ENCODE measurements around the gene SLC9B2. TPM values are rescaled to one million over a fixed set of nuclear protein-coding genes. Genes with fewer than 3 reads are reported as not detected.

The SLC9B2 gene
- polyA plus RNA-seq, 3 donors, result 0.38 to 0.59 (median 0.48) TPM

DNA sequence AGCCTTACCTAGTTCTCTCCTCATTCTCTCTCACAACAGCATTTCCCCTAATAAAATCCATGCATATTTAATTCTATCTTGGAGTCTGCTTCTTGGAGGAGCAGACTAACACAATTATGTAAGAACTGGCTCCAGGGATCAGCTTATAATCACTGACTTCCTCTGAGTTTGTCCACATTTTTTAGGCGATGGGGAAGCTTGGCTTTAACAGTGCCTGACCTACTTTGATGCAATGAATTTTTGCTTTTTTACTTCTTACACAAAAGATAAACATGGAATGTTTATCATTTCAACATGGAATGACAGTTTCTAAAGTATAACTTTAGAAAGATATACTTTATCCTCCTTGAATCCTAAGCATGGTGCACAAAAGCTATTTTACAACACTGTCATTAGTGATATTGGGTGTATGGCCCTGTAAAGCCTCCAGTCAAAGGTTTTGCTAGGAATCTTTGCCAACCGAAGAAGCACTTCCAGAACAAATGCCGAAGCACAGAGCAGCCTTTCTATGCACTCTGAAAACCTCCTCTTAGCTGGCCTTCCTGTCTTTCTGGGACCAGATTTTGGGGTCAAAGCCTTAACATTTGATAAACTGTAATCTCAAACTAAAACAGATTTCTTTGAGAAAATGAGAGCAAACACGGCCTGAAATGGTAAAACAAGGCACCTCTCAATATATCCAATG lies 22.3 kb upstream of the SLC9B2 start:
- intact Hi-C loops (cut with micrococcal nuclease), result no loop called here
- peak overlapping the region; percentile 89 for H2AFZ ChIP-seq (ENCODE audit: insufficient read depth, low read depth, low read length, poor library complexity, severe bottlenecking)
- peak overlapping the region in 1 of 2 donors; percentile 77 for H3K27ac ChIP-seq (ENCODE audit: low read depth in 1 of 2, low read length in 2 of 2)
- TF ChIP-seq, protein P1, sequence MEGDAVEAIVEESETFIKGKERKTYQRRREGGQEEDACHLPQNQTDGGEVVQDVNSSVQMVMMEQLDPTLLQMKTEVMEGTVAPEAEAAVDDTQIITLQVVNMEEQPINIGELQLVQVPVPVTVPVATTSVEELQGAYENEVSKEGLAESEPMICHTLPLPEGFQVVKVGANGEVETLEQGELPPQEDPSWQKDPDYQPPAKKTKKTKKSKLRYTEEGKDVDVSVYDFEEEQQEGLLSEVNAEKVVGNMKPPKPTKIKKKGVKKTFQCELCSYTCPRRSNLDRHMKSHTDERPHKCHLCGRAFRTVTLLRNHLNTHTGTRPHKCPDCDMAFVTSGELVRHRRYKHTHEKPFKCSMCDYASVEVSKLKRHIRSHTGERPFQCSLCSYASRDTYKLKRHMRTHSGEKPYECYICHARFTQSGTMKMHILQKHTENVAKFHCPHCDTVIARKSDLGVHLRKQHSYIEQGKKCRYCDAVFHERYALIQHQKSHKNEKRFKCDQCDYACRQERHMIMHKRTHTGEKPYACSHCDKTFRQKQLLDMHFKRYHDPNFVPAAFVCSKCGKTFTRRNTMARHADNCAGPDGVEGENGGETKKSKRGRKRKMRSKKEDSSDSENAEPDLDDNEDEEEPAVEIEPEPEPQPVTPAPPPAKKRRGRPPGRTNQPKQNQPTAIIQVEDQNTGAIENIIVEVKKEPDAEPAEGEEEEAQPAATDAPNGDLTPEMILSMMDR (IDR thresholded peaks at IDR 0.05), result no peak
- peak overlapping the region; percentile 63 to 93 (median 86) for H3K27ac Mint-ChIP-seq
- H3K4me3 Mint-ChIP-seq, result peak overlapping the region; percentile 69 to 92
- peaks cover 0 to 2% (median 2%) of the 10 kb centered on the region in 3 donors for H3K27me3 Mint-ChIP-seq (ENCODE audit: low read depth in 3 of 3)
- no peaks in the 10 kb centered on the region for H3K9me3 Mint-ChIP-seq
- H3K4me3 ChIP-seq (replicated peaks in 1 of 3; ENCODE audit: low read depth in 2 of 3, low read length in 3 of 3), result peak overlapping the region; percentile 16 to 80 (median 73)
- peaks cover 0 to 3% of the 10 kb centered on the region in 2 donors for H3K36me3 Mint-ChIP-seq
- no peaks in the 10 kb centered on the region for H4K20me1 ChIP-seq (ENCODE audit: insufficient read depth, low read length)
- WGBS (ENCODE audit: insufficient coverage), result 40% methylated on average over 2 of the region's 4 CpGs
- H3K4me2 ChIP-seq (replicated peaks; ENCODE audit: extremely low read depth, low read length, poor library complexity, severe bottlenecking), result peak overlapping the region; percentile 69
- H3K9me3 ChIP-seq (replicated peaks in 1 of 2; ENCODE audit: control insufficient read depth in 1 of 2, insufficient read depth in 1 of 2, low read length in 2 of 2), result no peaks in the 10 kb centered on the region
- no peaks in the 10 kb centered on the region for H3K27me3 ChIP-seq (ENCODE audit: control insufficient read depth in 2 of 2, insufficient read depth in 2 of 2, low read length in 2 of 2)
- H3K4me1 Mint-ChIP-seq, result peaks cover 14% of the 10 kb centered on the region
- H3K36me3 ChIP-seq (replicated peaks in 1 of 2; ENCODE audit: control insufficient read depth in 1 of 2, insufficient read depth in 2 of 2, low read length in 2 of 2), result no peaks in the 10 kb centered on the region
- DNase-seq, result no peak
- H3K79me2 ChIP-seq (ENCODE audit: insufficient read depth, low read length), result no peaks in the 10 kb centered on the region
- peaks cover 8 to 9% of the 10 kb centered on the region in 2 donors for H3K4me1 ChIP-seq (ENCODE audit: control insufficient read depth in 1 of 2, insufficient read depth in 2 of 2, low read length in 2 of 2)
- H3K9ac ChIP-seq (ENCODE audit: insufficient read depth, low read length, poor library complexity, severe bottlenecking), result peak overlapping the region; percentile 52

GRCh38 chr4:103098341-103098740 lies 21.8 kb upstream of the SLC9B2 start:
- H2AFZ ChIP-seq (ENCODE audit: insufficient read depth, low read depth, low read length, poor library complexity, severe bottlenecking), result peak overlapping the region; percentile 89
- intact Hi-C loops (cut with micrococcal nuclease), result no loop called here
- peaks cover 8 to 9% of the 10 kb centered on the region in 2 donors for H3K4me1 ChIP-seq (ENCODE audit: control insufficient read depth in 1 of 2, insufficient read depth in 2 of 2, low read length in 2 of 2)
- Mint-ChIP-seq H3K27me3 (ENCODE audit: low read depth in 3 of 3) (peaks cover 0 to 2% (median 2%) of the 10 kb centered on the region in 3 donors), H3K4me1 (peaks cover 14% of the 10 kb centered on the region), H3K36me3 (peaks cover 0 to 3% of the 10 kb centered on the region in 2 donors), H3K27ac (peak overlapping the region in 1 of 7 donors; percentile 38), H3K9me3 (no peaks in the 10 kb centered on the region), H3K4me3 (no peak overlapping the region)
- H3K4me2 ChIP-seq (replicated peaks; ENCODE audit: extremely low read depth, low read length, poor library complexity, severe bottlenecking), result no peak overlapping the region
- 90% methylated on average over 9 of the region's 10 CpGs for WGBS (ENCODE audit: insufficient coverage)
- TF ChIP-seq, protein P1 (IDR thresholded peaks at IDR 0.05), result no peak
- no peaks in the 10 kb centered on the region for H3K9me3 ChIP-seq (replicated peaks in 1 of 2; ENCODE audit: control insufficient read depth in 1 of 2, insufficient read depth in 1 of 2, low read length in 2 of 2)
- H3K27ac ChIP-seq (ENCODE audit: low read depth in 1 of 2, low read length in 2 of 2), result no peak overlapping the region
- H3K36me3 ChIP-seq (replicated peaks in 1 of 2; ENCODE audit: control insufficient read depth in 1 of 2, insufficient read depth in 2 of 2, low read length in 2 of 2), result no peaks in the 10 kb centered on the region
- no peaks in the 10 kb centered on the region for H3K79me2 ChIP-seq (ENCODE audit: insufficient read depth, low read length)
- no peak overlapping the region for H3K9ac ChIP-seq (ENCODE audit: insufficient read depth, low read length, poor library complexity, severe bottlenecking)
- no peak for DNase-seq
- no peaks in the 10 kb centered on the region for H3K27me3 ChIP-seq (ENCODE audit: control insufficient read depth in 2 of 2, insufficient read depth in 2 of 2, low read length in 2 of 2)
- no peaks in the 10 kb centered on the region for H4K20me1 ChIP-seq (ENCODE audit: insufficient read depth, low read length)
- H3K4me3 ChIP-seq (replicated peaks in 1 of 3; ENCODE audit: low read depth in 2 of 3, low read length in 3 of 3), result no peak overlapping the region

Data from CD14-positive monocyte (primary cell).